HCT116 (cell line): Measurements from ENCODE around the gene NDUFS4.

ENCODE experiments used
- EZH2phosphoT487 ChIP-seq: fragments of 200-600 bp; IDR thresholded peaks from 2 replicates; pipeline ENCODE4 v1.6.1; 2018; ENCODE audit warnings: antibody characterized with exemption, borderline replicate concordance
- POLR2AphosphoS5 ChIP-seq: IDR thresholded peaks from 2 replicates; pipeline ENCODE4 v1.6.1; 2011; ENCODE audit warnings: mild to moderate bottlenecking, low read depth, low read length, moderate library complexity
- RAD21 ChIP-seq: IDR thresholded peaks from 2 replicates; pipeline ENCODE4 v1.6.1; 2012; ENCODE audit warnings: low read depth, mild to moderate bottlenecking
- YY1 ChIP-seq: IDR thresholded peaks from 2 replicates; pipeline ENCODE4 v1.6.1; 2011; ENCODE audit warnings: low read length, low read depth, moderate library complexity, mild to moderate bottlenecking; ENCODE audit not compliant: insufficient replicate concordance; ENCODE audit errors: extremely low read depth
- TF ChIP-seq, protein P1 (sequence below): IDR thresholded peaks from 2 replicates; pipeline ENCODE4 v1.6.1; 2012
- TF ChIP-seq, protein P2 (sequence below), 3 experiments: fragments of 200-600 bp in 1 of 3; sonication (generic) in 1 of 3; IDR thresholded peaks in 2 of 3; conservative IDR thresholded peaks in 1 of 3; 2 replicates each; pipeline ENCODE4 v1.5.1; 2012 to 2017; ENCODE audit warnings: low read depth in 2 of 3, low read length in 2 of 3, antibody characterized with exemption in 1 of 3, borderline replicate concordance in 1 of 3, control low read depth in 1 of 3, mild to moderate bottlenecking in 1 of 3, mixed read lengths in 1 of 3, mixed run types in 1 of 3, moderate library complexity in 1 of 3; ENCODE audit not compliant: insufficient read depth in 1 of 3

DNA sequence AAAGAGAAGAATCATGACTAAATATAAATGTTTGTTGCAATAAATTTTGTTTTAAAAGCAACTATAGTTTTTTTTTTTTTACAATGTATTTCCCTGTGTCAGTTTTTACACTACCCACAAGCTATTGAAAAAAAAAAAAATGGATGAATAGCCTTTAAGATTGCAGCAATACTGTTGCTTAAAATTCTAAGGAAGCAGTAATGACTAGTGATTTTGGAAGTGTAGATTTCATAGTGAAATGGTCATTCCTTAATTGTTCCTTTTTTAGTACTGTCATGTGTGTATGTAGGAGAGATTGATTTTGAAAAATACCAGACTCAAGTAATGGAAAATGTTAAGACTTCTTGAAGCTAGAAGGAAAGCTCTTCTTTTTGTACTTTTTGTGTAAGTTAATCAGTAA, 53.1 kb downstream of the NDUFS4 start:
- no peak for TF ChIP-seq RAD21
- TF ChIP-seq, protein P1, sequence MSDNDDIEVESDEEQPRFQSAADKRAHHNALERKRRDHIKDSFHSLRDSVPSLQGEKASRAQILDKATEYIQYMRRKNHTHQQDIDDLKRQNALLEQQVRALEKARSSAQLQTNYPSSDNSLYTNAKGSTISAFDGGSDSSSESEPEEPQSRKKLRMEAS = no peak
- TF ChIP-seq, protein P2, sequence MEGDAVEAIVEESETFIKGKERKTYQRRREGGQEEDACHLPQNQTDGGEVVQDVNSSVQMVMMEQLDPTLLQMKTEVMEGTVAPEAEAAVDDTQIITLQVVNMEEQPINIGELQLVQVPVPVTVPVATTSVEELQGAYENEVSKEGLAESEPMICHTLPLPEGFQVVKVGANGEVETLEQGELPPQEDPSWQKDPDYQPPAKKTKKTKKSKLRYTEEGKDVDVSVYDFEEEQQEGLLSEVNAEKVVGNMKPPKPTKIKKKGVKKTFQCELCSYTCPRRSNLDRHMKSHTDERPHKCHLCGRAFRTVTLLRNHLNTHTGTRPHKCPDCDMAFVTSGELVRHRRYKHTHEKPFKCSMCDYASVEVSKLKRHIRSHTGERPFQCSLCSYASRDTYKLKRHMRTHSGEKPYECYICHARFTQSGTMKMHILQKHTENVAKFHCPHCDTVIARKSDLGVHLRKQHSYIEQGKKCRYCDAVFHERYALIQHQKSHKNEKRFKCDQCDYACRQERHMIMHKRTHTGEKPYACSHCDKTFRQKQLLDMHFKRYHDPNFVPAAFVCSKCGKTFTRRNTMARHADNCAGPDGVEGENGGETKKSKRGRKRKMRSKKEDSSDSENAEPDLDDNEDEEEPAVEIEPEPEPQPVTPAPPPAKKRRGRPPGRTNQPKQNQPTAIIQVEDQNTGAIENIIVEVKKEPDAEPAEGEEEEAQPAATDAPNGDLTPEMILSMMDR (IDR thresholded peaks at IDR 0.05 in 2 of 3, conservative IDR thresholded peaks at IDR 0.05 in 1 of 3; ENCODE audit: borderline replicate concordance in 1 of 3, insufficient read depth in 1 of 3, low read depth in 2 of 3, low read length in 2 of 3) = no peak
- no peak for TF ChIP-seq YY1
- TF ChIP-seq POLR2AphosphoS5 = no peak
- no peak for TF ChIP-seq EZH2phosphoT487
